Ovary (tissue), 9 donors: ENCODE measurements around the gene RBM28. TPM values are rescaled to one million over a fixed set of nuclear protein-coding genes. Genes with fewer than 3 reads are reported as not detected.
"Not testable (repeated sequence)": the region's sequence is repeated elsewhere in the genome, so short reads cannot be mapped to it uniquely, and the experiment has no call there.

Experiments
- DNase-seq, 5 donors: peaks; one replicate each; pipeline ENCODE4 v3.0.0-alpha.2; 2019 to 2020
- H3K27ac ChIP-seq, 2 donors: fragments of 200-600 bp; one replicate each; pipeline versions ENCODE4 v1.5.1 to v1.8.0; 2019 to 2022
- H3K27me3 ChIP-seq: fragments of 200-600 bp; one replicate; pipeline ENCODE4 v1.8.0; 2022
- H3K36me3 ChIP-seq: fragments of 200-600 bp; sonication (generic); one replicate; pipeline ENCODE4 v1.5.1; 2019
- H3K4me1 ChIP-seq: one replicate; pipeline ENCODE4 v1.8.1; 2013; ENCODE audit warnings: mild to moderate bottlenecking, moderate library complexity; ENCODE audit not compliant: insufficient read depth
- H3K4me3 ChIP-seq: fragments of 200-600 bp; sonication (generic); one replicate; pipeline ENCODE4 v1.5.1; 2017
- H3K9me3 ChIP-seq, 2 donors: fragments of 200-600 bp in 1 of 2; sonication (generic) in 1 of 2; one replicate each; pipeline versions ENCODE4 v1.5.1 to v1.8.1; 2013 to 2019; ENCODE audit warnings: mild to moderate bottlenecking in 1 of 2, moderate library complexity in 1 of 2
- EP300 ChIP-seq: sonication (generic); formaldehyde crosslinking; IDR thresholded peaks from one replicate; pipeline ENCODE4 v1.6.1; 2017; ENCODE audit warnings: antibody characterized with exemption
- POLR2A ChIP-seq: fragments of 450-650 bp; IDR thresholded peaks from one replicate; pipeline ENCODE4 v1.6.1; 2017; ENCODE audit warnings: antibody characterized with exemption, mild to moderate bottlenecking, moderate library complexity
- WGBS, 3 donors: extraction: QIAGEN DNeasy Blood & Tissue Kit in 1 of 3; methylation state at CpG; one replicate each; pipeline versions ENCODE4 v1.1.5 to v1.1.7; 2013 to 2017; 5-methylcytosine and 5-hydroxymethylcytosine counted together
- intact Hi-C, 4 donors: fragments of 100-400 bp; cut with DNase I; formaldehyde crosslinking; loops; one replicate each; pipeline versions ENCODE4 v1.11.0 to v1.15.1; 2022 to 2023
- polyA plus RNA-seq, 2 donors: library from polyadenylated mRNA; stranded (reverse); fragments of 200-250 nt in 1 of 2; fragments of 350-450 nt in 1 of 2; fragmentation: Illumina TruSeq in 1 of 2; extraction: RNeasy Lipid Tissue Mini Kit (QIAGEN cat#74804) in 1 of 2; gene quantifications; one replicate each; pipeline ENCODE4 v1.2.3, GENCODE V29; 2013 to 2014
- total RNA-seq, 7 donors: library from RNA; depleted of rRNA in 2 of 7; stranded (reverse); fragments of >200 nt in 2 of 7; fragmentation: NEBNext Ultra II Directional in 3 of 7; extraction: Animal tissue kit (Norgen Biotek cat#: 25700) in 3 of 7; gene quantifications; one replicate each; pipeline versions ENCODE4 v1.1.0 to v1.2.4, GENCODE V29; 2016 to 2023
- TF ChIP-seq, protein P1 (sequence below), 3 donors: fragments of 450-650 bp in 2 of 3; fragments of 200-600 bp in 1 of 3; IDR thresholded peaks; one replicate each; pipeline versions ENCODE4 v1.5.1 to v1.8.0; 2016 to 2022; ENCODE audit warnings: antibody characterized with exemption in 3 of 3, mild to moderate bottlenecking in 1 of 3
- donor health status: DM: no; HTN: no; CAD: no; lungs with moderate emphysema.
- donor health status: DM: no; HTN: no; CAD: no.
- donor health status: Bipolar disorder and iron deficiency.
- donor health status: DM: yes; HTN: yes; CAD: no.
- donor health status: DM: no; HTN: no; CAD: no.
- donor health status: DM: yes; HTN: yes; CAD: no.

The RBM28 gene
- total and polyA plus RNA-seq, 9 donors: 13.6 to 50.8 (median 33.1) TPM

DNA sequence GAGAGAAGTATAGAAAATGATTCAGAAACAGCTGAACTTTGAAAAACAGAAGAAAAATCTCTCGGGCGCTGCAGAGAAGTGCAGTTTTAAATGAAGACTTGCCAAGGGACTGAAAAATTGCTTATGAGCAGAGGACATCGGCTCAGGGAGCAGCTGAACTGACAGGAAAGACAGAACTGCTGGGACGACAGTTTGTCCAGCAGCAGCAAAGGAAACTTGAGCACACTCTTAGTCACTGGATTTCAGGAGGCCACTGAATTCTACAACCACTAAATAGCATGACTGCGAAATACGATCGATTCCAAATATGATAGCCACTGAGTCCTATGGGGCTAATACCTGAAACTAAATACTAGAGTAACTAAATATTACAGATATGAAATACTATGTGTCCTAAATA lies 59.6 kb downstream of the RBM28 start:
- no peak overlapping the region for H3K4me3 ChIP-seq
- no peaks in the 10 kb centered on the region for H3K36me3 ChIP-seq
- TF ChIP-seq, protein P1, sequence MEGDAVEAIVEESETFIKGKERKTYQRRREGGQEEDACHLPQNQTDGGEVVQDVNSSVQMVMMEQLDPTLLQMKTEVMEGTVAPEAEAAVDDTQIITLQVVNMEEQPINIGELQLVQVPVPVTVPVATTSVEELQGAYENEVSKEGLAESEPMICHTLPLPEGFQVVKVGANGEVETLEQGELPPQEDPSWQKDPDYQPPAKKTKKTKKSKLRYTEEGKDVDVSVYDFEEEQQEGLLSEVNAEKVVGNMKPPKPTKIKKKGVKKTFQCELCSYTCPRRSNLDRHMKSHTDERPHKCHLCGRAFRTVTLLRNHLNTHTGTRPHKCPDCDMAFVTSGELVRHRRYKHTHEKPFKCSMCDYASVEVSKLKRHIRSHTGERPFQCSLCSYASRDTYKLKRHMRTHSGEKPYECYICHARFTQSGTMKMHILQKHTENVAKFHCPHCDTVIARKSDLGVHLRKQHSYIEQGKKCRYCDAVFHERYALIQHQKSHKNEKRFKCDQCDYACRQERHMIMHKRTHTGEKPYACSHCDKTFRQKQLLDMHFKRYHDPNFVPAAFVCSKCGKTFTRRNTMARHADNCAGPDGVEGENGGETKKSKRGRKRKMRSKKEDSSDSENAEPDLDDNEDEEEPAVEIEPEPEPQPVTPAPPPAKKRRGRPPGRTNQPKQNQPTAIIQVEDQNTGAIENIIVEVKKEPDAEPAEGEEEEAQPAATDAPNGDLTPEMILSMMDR (IDR thresholded peaks at IDR 0.05): no peak
- TF ChIP-seq EP300 (no peak), POLR2A (no peak)
- H3K4me1 ChIP-seq: no peaks in the 10 kb centered on the region
- 87 to 92% (median 89%) methylated on average over 7 of the region's 7 CpGs for WGBS, 3 donors
- DNase-seq: no peak
- H3K27ac ChIP-seq: no peak overlapping the region
- no peaks in the 10 kb centered on the region for H3K27me3 ChIP-seq
- intact Hi-C loops: no loop called here
- H3K9me3 ChIP-seq: no peaks in the 10 kb centered on the region

DNA sequence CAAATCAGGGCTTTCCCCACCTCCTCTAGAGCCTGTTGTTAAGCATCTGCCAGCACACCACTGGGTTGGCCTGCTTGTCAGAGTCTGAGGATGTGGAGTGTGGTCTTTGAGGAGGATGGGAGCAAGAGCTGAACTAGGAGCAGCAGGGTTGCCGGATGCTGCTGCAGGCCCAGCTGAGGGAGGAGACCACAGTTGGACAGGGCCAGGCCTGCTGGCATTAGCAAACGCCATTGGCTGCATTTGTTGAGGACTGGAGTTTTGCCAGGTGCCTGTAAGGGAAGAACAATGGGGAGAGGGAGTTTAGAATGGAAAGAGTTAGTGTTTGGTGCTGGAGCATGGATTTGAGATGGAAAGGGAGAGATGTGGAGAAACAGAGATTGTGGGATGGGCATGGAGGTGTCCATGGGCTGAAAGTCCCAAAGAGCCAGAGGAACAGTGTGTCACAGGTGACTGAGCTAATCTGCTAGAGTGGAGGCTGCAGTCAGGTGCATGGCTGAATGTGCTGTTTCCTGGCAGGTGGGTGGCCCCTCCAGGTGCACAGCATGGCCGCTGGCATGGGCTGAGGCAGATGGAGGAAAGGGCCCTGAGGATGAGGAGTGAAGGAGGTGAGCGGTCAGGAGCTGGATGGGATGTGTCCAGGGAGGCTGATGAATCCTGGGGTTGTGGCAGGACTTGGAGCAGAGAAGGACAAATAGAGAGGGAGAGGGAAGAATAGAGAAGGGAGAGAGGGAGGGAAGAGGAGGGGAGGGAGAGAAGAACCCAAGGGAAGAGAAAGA lies 61.9 kb downstream of the RBM28 start:
- Histone ChIP-seq H3K4me3 (no peak overlapping the region), H3K27me3 (no peaks in the 10 kb centered on the region), H3K4me1 (no peaks in the 10 kb centered on the region), H3K9me3 (no peaks in the 10 kb centered on the region), H3K36me3 (no peaks in the 10 kb centered on the region), H3K27ac (no peak overlapping the region)
- intact Hi-C loops: no loop called here
- WGBS, 3 donors: 77 to 81% (median 80%) methylated on average over 4 of the region's 4 CpGs
- no peak for TF ChIP-seq POLR2A
- no peak for TF ChIP-seq EP300
- TF ChIP-seq, protein P1 (IDR thresholded peaks at IDR 0.05): no peak
- DNase-seq: no peak

DNA sequence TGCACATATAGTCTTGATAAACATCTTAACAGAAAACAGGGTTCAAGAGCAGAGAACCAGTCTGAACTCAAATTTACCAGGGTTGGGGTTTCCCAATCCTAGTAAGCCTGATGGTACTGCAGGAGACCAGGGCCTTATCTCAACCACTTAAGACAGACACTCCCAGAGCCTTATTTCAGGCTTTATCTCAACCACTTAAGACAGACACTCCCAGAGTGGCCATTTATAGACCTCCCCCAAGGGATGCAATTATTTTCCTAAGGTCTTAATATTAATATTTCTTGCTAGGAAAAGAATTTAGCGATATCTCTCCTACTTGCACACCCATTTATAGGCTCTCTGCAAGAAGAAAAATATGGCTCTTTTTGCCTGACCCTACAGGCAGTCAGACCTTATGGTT lies 63.3 kb downstream of the RBM28 start:
- intact Hi-C loops, H3K27me3 ChIP-seq, H3K4me1 ChIP-seq, H3K36me3 ChIP-seq, H3K9me3 ChIP-seq, H3K27ac ChIP-seq, H3K4me3 ChIP-seq, DNase-seq: not testable (repeated sequence)
- 81 to 92% (median 90%) methylated on average over 1 of the region's 1 CpG for WGBS, 3 donors

DNA sequence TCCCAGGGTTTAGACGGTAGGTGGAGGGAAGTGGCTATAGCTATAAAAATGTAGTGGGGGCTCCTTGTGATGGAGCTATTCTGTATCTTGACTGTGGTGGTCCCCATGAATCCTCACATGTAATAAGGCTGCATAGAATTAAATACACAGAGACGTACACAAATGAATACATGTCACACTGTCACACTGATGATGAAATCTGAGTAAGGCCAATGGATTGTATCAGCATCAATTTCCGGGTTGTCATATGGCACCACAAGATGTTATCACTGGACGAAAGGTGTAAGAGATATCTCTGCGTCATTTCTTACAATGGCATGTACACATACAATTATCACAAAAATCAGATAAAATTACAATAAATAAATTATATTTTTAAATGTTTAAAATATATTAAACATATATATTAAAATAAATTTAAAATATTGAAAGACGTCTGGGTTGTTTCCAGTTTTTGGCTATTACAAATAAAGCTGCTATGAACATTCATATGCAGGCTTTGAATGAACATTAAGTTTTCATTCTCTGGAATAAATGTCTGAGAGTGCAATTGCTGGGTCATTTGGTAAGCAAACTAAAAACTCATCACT lies 64.5 kb downstream of the RBM28 start:
- H3K36me3 ChIP-seq: no peaks in the 10 kb centered on the region
- no peaks in the 10 kb centered on the region for H3K4me1 ChIP-seq
- no peaks in the 10 kb centered on the region for H3K9me3 ChIP-seq
- H3K27me3 ChIP-seq: no peaks in the 10 kb centered on the region
- no peak overlapping the region for H3K27ac ChIP-seq
- DNase-seq: no peak
- H3K4me3 ChIP-seq: no peak overlapping the region
- WGBS, 3 donors: 85 to 96% (median 87%) methylated on average over 6 of the region's 6 CpGs
- TF ChIP-seq, protein P1 (IDR thresholded peaks at IDR 0.05): no peak
- TF ChIP-seq EP300: no peak
- no peak for TF ChIP-seq POLR2A
- intact Hi-C loops: no loop called here

DNA sequence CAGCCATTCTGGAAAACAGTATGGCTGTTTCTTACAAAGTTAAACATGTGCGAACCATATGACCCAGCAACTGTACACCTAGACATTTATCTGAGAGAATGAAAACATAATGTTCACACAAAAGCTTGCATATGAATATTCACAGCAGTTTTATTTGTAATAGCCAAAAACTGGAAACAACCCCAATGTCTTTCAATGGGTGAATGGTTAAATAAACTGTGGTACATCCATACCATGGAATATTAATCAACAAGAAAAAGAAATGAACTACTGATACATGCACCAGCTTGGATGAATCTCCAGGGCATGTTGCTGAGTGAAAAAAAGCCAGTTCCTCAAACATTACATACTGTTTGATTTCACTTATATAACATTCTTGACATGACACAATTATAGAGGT lies 65.3 kb downstream of the RBM28 start:
- Histone ChIP-seq H3K27me3 (no peaks in the 10 kb centered on the region), H3K4me1 (no peaks in the 10 kb centered on the region), H3K9me3 (no peaks in the 10 kb centered on the region), H3K36me3 (no peaks in the 10 kb centered on the region), H3K4me3 (no peak overlapping the region), H3K27ac (no peak overlapping the region)
- WGBS, 3 donors: 95 to 96% (median 95%) methylated on average over 1 of the region's 1 CpG
- intact Hi-C loops: no loop called here
- no peak for DNase-seq
- TF ChIP-seq EP300 (no peak), POLR2A (no peak)
- TF ChIP-seq, protein P1 (IDR thresholded peaks at IDR 0.05): no peak
